Type B pancreatic cell (in vitro differentiated cells): ENCODE measurements around the gene GALNT4. TPM values are rescaled to one million over a fixed set of nuclear protein-coding genes. Genes with fewer than 3 reads are reported as not detected.

ENCODE experiments used
- DNase-seq: peaks from one replicate; pipeline ENCODE4 v3.0.0; 2021; ENCODE audit warnings: mixed read lengths; ENCODE audit not compliant: unreplicated experiment; ENCODE audit errors: extremely low spot score
- H3K27ac Mint-ChIP-seq: 2 replicates; pipeline ENCODE4 v1.8.0; 2021; ENCODE audit warnings: mild to moderate bottlenecking, mixed read lengths
- H3K27me3 Mint-ChIP-seq: 2 replicates; pipeline ENCODE4 v1.8.0; 2021; ENCODE audit warnings: mixed read lengths
- H3K36me3 Mint-ChIP-seq: 2 replicates; pipeline ENCODE4 v1.8.0; 2021; ENCODE audit warnings: mixed read lengths
- H3K4me1 Mint-ChIP-seq: one replicate; pipeline ENCODE4 v1.8.0; 2021; ENCODE audit warnings: mixed read lengths; ENCODE audit not compliant: unreplicated experiment
- H3K4me3 Mint-ChIP-seq: 2 replicates; pipeline ENCODE4 v1.8.0; 2021; ENCODE audit warnings: mild to moderate bottlenecking, mixed read lengths
- H3K9me3 Mint-ChIP-seq: 2 replicates; pipeline ENCODE4 v1.8.0; 2021; ENCODE audit warnings: mixed read lengths
- CTCF ChIP-seq: fragments of 200-600 bp; sonication (generic); conservative IDR thresholded peaks from 2 replicates; pipeline ENCODE4 v1.5.0; 2021; ENCODE audit warnings: antibody characterized with exemption, mild to moderate bottlenecking
- total RNA-seq: library from RNA; stranded (reverse); gene quantifications from 2 replicates; pipeline ENCODE4 v1.2.1, GENCODE V29; 2021; ENCODE audit warnings: low replicate concordance

GALNT4 gene
- total RNA-seq, 1 donor from 2014 or later = 8.7 TPM

GRCh38 chr12:89566615-89567014 is 42.0 kb upstream of the GALNT4 start:
- peaks cover 3% of the 10 kb centered on the region for H3K27me3 Mint-ChIP-seq
- H3K4me1 Mint-ChIP-seq = peaks cover 16% of the 10 kb centered on the region
- no peak for TF ChIP-seq CTCF
- DNase-seq = no peak
- no peaks in the 10 kb centered on the region for H3K9me3 Mint-ChIP-seq
- peak overlapping the region; percentile 79 for H3K27ac Mint-ChIP-seq
- H3K4me3 Mint-ChIP-seq = peak overlapping the region; percentile 5
- H3K36me3 Mint-ChIP-seq = no peaks in the 10 kb centered on the region

GRCh38 chr12:89565002-89565401 is 40.4 kb upstream of the GALNT4 start:
- Mint-ChIP-seq H3K4me3 (no peak overlapping the region), H3K27ac (no peak overlapping the region), H3K36me3 (no peaks in the 10 kb centered on the region), H3K27me3 (peaks cover 3% of the 10 kb centered on the region), H3K4me1 (peaks cover 16% of the 10 kb centered on the region), H3K9me3 (no peaks in the 10 kb centered on the region)
- DNase-seq = no peak
- TF ChIP-seq CTCF = no peak

- Mint-ChIP-seq H3K4me1 (peaks cover 14% of the 10 kb centered on the region), H3K4me3 (no peak overlapping the region), H3K27me3 (peaks cover 3% of the 10 kb centered on the region), H3K36me3 (no peaks in the 10 kb centered on the region), H3K27ac (no peak overlapping the region), H3K9me3 (peaks cover 9% of the 10 kb centered on the region)
- no peak for TF ChIP-seq CTCF
- DNase-seq = no peak
Measured at GRCh38 chr12:89559753-89560152, 35.2 kb upstream of the GALNT4 start.

GRCh38 chr12:89556976-89557375 is 32.4 kb upstream of the GALNT4 start:
- no peak for DNase-seq
- H3K27ac Mint-ChIP-seq = no peak overlapping the region
- H3K27me3 Mint-ChIP-seq = peaks cover 2% of the 10 kb centered on the region
- H3K36me3 Mint-ChIP-seq = no peaks in the 10 kb centered on the region
- H3K4me3 Mint-ChIP-seq = no peak overlapping the region
- H3K9me3 Mint-ChIP-seq = peaks cover 9% of the 10 kb centered on the region
- no peak for TF ChIP-seq CTCF
- H3K4me1 Mint-ChIP-seq = peaks cover 9% of the 10 kb centered on the region

- Mint-ChIP-seq H3K27ac (no peak overlapping the region), H3K4me1 (peaks cover 5% of the 10 kb centered on the region), H3K4me3 (no peak overlapping the region), H3K27me3 (no peaks in the 10 kb centered on the region), H3K36me3 (no peaks in the 10 kb centered on the region), H3K9me3 (peaks cover 6% of the 10 kb centered on the region)
- DNase-seq = no peak
- TF ChIP-seq CTCF = no peak
Measured at GRCh38 chr12:89552376-89552775, 27.8 kb upstream of the GALNT4 start.

GRCh38 chr12:89551747-89552146 is 27.2 kb upstream of the GALNT4 start:
- H3K9me3 Mint-ChIP-seq = peaks cover 6% of the 10 kb centered on the region
- DNase-seq = no peak

More at GRCh38 chr12:89551747-89552146, 27.2 kb upstream of the GALNT4 start:
- H3K36me3 Mint-ChIP-seq = no peaks in the 10 kb centered on the region
- peaks cover under 1% of the 10 kb centered on the region for H3K4me1 Mint-ChIP-seq
- H3K27ac Mint-ChIP-seq = no peak overlapping the region
- no peaks in the 10 kb centered on the region for H3K27me3 Mint-ChIP-seq
- no peak for TF ChIP-seq CTCF
- no peak overlapping the region for H3K4me3 Mint-ChIP-seq
